Neural cell (in vitro differentiated cells): ENCODE results near the gene RAB5B. TPM values are rescaled to one million over a fixed set of nuclear protein-coding genes. Genes with fewer than 3 reads are reported as not detected.
"Not testable (repeated sequence)": the region's sequence is repeated elsewhere in the genome, so short reads cannot be mapped to it uniquely, and the experiment has no call there.

Source experiments
- H2AFZ ChIP-seq: fragments of 200-600, 300-800 bp; sonication (generic), shearing (Covaris generic); 2 replicates; pipeline ENCODE4 v1.6.0; 2014; ENCODE audit warnings: low read depth, mild to moderate bottlenecking, antibody characterized with exemption, low read length, moderate library complexity
- H3F3A ChIP-seq: fragments of 200-600 bp; shearing (Covaris generic); 2 replicates; pipeline ENCODE4 v1.6.1; 2016; ENCODE audit warnings: mild to moderate bottlenecking, moderate library complexity, mixed read lengths, antibody characterized with exemption, low read length; ENCODE audit not compliant: insufficient read depth, poor library complexity, severe bottlenecking
- H3K27ac ChIP-seq: fragments of 200-600, 300-800 bp; sonication (generic), shearing (Covaris generic); 2 replicates; pipeline ENCODE4 v1.5.1; 2014; ENCODE audit warnings: mild to moderate bottlenecking, low read length, moderate library complexity
- H3K27me3 ChIP-seq: fragments of 300-800, 200-600 bp; sonication (generic), shearing (Covaris generic); 2 replicates; pipeline ENCODE4 v1.6.0; 2014; ENCODE audit warnings: mild to moderate bottlenecking, low read depth, low read length, moderate library complexity; ENCODE audit not compliant: insufficient read depth
- H3K36me3 ChIP-seq: fragments of 300-800, 200-600 bp; sonication (generic), shearing (Covaris generic); 2 replicates; pipeline ENCODE4 v1.5.1; 2014; ENCODE audit warnings: mild to moderate bottlenecking, antibody characterized with exemption, low read length, moderate library complexity; ENCODE audit not compliant: insufficient read depth
- H3K4me2 ChIP-seq: fragments of 300-800, 200-600 bp; sonication (generic), shearing (Covaris generic); 2 replicates; pipeline ENCODE4 v1.6.0; 2014; ENCODE audit warnings: mild to moderate bottlenecking, low read length
- H3K4me3 ChIP-seq: fragments of 300-800, 200-600 bp; sonication (generic), shearing (Covaris generic); 2 replicates; pipeline ENCODE4 v1.5.1; 2014; ENCODE audit warnings: mild to moderate bottlenecking, low read length, moderate library complexity
- H3K79me2 ChIP-seq: fragments of 200-600 bp; shearing (Covaris generic); replicated peaks from 2 replicates; pipeline ENCODE4 v1.6.0; 2014; ENCODE audit warnings: mild to moderate bottlenecking, low read length, moderate library complexity; ENCODE audit not compliant: insufficient read depth
- H3K9ac ChIP-seq: fragments of 300-800, 200-600 bp; sonication (generic), shearing (Covaris generic); 2 replicates; pipeline ENCODE4 v1.6.1; 2016; ENCODE audit warnings: mild to moderate bottlenecking, low read length, mixed read lengths
- H3K9me2 ChIP-seq: fragments of 200-600 bp; shearing (Covaris generic); 2 replicates; pipeline ENCODE4 v1.6.1; 2016; ENCODE audit warnings: mild to moderate bottlenecking, low read length, mixed read lengths; ENCODE audit not compliant: insufficient read depth
- H3K9me3 ChIP-seq: fragments of 200-600, 300-800 bp; sonication (generic), shearing (Covaris generic); 2 replicates; pipeline ENCODE4 v1.6.1; 2016; ENCODE audit warnings: mild to moderate bottlenecking, mixed run types, low read length, moderate library complexity, mixed read lengths
- H4K20me1 ChIP-seq: fragments of 200-600 bp; shearing (Covaris generic); 2 replicates; pipeline ENCODE4 v1.6.1; 2016; ENCODE audit warnings: mild to moderate bottlenecking, mixed run types; ENCODE audit not compliant: insufficient read depth
- EP300 ChIP-seq: fragments of 450-650 bp; conservative IDR thresholded peaks from 2 replicates; pipeline ENCODE4 v1.6.1; 2014; ENCODE audit warnings: antibody characterized with exemption, mild to moderate bottlenecking, moderate library complexity; ENCODE audit not compliant: poor library complexity, severe bottlenecking
- EZH2 ChIP-seq: fragments of 200-600, 300-800 bp; shearing (Covaris generic), sonication (generic); IDR thresholded peaks from 2 replicates; pipeline ENCODE4 v1.6.1; 2014; ENCODE audit warnings: antibody characterized with exemption, low read length, borderline replicate concordance, mild to moderate bottlenecking; ENCODE audit not compliant: insufficient read depth, poor library complexity, severe bottlenecking
- MXI1 ChIP-seq: fragments of 450-650 bp; conservative IDR thresholded peaks from 2 replicates; pipeline ENCODE4 v1.6.1; 2014; ENCODE audit warnings: antibody characterized with exemption, mild to moderate bottlenecking; ENCODE audit not compliant: poor library complexity, severe bottlenecking
- POLR2AphosphoS5 ChIP-seq: IDR thresholded peaks from 2 replicates; pipeline ENCODE4 v1.6.1; 2012
- RAD21 ChIP-seq: fragments of 450-650 bp; conservative IDR thresholded peaks from 2 replicates; pipeline ENCODE4 v1.6.1; 2014; ENCODE audit warnings: antibody characterized with exemption, mild to moderate bottlenecking, moderate library complexity
- SMC3 ChIP-seq: fragments of 450-650 bp; conservative IDR thresholded peaks from 2 replicates; pipeline ENCODE4 v1.6.1; 2014; ENCODE audit warnings: antibody characterized with exemption, mild to moderate bottlenecking, moderate library complexity; ENCODE audit not compliant: poor library complexity
- TAF1 ChIP-seq: IDR thresholded peaks from 2 replicates; pipeline ENCODE4 v1.6.1; 2012; ENCODE audit warnings: low read depth
- polyA plus RNA-seq: library from polyadenylated mRNA; depleted of rRNA; stranded (reverse); fragments of >200 nt; gene quantifications from 2 replicates; pipeline ENCODE4 v1.2.3, GENCODE V29; 2014
- TF ChIP-seq, protein P1 (sequence below): fragments of 450-650 bp; IDR thresholded peaks from 2 replicates; pipeline ENCODE4 v1.5.1; 2014; ENCODE audit warnings: antibody characterized with exemption, mild to moderate bottlenecking, moderate library complexity; ENCODE audit not compliant: poor library complexity, severe bottlenecking
- TF ChIP-seq, protein P2 (sequence below): IDR thresholded peaks from 2 replicates; pipeline ENCODE4 v1.6.1; 2012; ENCODE audit warnings: borderline replicate concordance

RAB5B gene
- polyA plus RNA-seq, 1 donor from 2014 or later: 39.6 TPM

DNA sequence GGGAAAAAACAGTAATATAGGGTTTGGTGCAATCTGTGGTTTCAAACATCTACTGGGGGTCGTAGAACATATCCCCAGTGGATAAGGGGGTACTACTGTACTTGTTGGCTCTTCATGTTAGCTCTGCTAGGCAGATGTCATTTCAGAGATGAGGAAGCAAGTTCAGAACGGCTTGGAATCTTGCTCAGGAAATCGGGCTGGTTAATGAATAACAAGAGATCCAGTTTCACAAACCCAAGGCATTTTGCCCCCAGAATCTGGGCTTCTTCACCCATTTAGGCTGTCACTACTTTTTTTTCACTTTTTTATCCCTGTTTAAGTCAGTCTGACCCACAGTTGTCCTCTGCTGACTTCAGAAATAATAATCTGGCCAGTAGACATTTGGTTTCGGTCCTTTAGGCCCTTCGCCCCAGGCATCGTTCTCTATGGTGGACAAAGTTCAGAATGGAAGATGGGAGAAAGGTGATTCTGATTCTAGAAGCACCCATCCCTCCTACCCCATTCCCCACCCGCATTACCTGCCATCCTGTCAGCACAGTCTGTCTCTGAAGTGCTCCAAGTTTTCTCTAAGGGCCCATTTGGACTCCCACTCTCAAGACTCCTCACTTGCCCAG lies 27.7 kb downstream of the RAB5B start:
- no peak overlapping the region for H3K4me2 ChIP-seq
- TF ChIP-seq RAD21: no peak
- no peak for TF ChIP-seq POLR2AphosphoS5
- TF ChIP-seq, protein P1, sequence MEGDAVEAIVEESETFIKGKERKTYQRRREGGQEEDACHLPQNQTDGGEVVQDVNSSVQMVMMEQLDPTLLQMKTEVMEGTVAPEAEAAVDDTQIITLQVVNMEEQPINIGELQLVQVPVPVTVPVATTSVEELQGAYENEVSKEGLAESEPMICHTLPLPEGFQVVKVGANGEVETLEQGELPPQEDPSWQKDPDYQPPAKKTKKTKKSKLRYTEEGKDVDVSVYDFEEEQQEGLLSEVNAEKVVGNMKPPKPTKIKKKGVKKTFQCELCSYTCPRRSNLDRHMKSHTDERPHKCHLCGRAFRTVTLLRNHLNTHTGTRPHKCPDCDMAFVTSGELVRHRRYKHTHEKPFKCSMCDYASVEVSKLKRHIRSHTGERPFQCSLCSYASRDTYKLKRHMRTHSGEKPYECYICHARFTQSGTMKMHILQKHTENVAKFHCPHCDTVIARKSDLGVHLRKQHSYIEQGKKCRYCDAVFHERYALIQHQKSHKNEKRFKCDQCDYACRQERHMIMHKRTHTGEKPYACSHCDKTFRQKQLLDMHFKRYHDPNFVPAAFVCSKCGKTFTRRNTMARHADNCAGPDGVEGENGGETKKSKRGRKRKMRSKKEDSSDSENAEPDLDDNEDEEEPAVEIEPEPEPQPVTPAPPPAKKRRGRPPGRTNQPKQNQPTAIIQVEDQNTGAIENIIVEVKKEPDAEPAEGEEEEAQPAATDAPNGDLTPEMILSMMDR: no peak
- no peak for TF ChIP-seq TAF1
- TF ChIP-seq, protein P2, sequence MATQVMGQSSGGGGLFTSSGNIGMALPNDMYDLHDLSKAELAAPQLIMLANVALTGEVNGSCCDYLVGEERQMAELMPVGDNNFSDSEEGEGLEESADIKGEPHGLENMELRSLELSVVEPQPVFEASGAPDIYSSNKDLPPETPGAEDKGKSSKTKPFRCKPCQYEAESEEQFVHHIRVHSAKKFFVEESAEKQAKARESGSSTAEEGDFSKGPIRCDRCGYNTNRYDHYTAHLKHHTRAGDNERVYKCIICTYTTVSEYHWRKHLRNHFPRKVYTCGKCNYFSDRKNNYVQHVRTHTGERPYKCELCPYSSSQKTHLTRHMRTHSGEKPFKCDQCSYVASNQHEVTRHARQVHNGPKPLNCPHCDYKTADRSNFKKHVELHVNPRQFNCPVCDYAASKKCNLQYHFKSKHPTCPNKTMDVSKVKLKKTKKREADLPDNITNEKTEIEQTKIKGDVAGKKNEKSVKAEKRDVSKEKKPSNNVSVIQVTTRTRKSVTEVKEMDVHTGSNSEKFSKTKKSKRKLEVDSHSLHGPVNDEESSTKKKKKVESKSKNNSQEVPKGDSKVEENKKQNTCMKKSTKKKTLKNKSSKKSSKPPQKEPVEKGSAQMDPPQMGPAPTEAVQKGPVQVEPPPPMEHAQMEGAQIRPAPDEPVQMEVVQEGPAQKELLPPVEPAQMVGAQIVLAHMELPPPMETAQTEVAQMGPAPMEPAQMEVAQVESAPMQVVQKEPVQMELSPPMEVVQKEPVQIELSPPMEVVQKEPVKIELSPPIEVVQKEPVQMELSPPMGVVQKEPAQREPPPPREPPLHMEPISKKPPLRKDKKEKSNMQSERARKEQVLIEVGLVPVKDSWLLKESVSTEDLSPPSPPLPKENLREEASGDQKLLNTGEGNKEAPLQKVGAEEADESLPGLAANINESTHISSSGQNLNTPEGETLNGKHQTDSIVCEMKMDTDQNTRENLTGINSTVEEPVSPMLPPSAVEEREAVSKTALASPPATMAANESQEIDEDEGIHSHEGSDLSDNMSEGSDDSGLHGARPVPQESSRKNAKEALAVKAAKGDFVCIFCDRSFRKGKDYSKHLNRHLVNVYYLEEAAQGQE: no peak
- no peak for TF ChIP-seq MXI1
- TF ChIP-seq EP300: no peak
- TF ChIP-seq SMC3: no peak
- TF ChIP-seq EZH2: no peak
- H3K27me3 ChIP-seq: no peaks in the 10 kb centered on the region
- peaks cover 4% of the 10 kb centered on the region for H3K79me2 ChIP-seq
- H3K4me3 ChIP-seq: no peak overlapping the region
- no peak overlapping the region for H3K9ac ChIP-seq
- no peaks in the 10 kb centered on the region for H3K36me3 ChIP-seq
- no peak overlapping the region for H2AFZ ChIP-seq
- H3F3A ChIP-seq: no peaks in the 10 kb centered on the region
- H3K9me2 ChIP-seq: no peaks in the 10 kb centered on the region
- no peaks in the 10 kb centered on the region for H3K9me3 ChIP-seq
- H4K20me1 ChIP-seq: no peaks in the 10 kb centered on the region
- no peak overlapping the region for H3K27ac ChIP-seq

DNA sequence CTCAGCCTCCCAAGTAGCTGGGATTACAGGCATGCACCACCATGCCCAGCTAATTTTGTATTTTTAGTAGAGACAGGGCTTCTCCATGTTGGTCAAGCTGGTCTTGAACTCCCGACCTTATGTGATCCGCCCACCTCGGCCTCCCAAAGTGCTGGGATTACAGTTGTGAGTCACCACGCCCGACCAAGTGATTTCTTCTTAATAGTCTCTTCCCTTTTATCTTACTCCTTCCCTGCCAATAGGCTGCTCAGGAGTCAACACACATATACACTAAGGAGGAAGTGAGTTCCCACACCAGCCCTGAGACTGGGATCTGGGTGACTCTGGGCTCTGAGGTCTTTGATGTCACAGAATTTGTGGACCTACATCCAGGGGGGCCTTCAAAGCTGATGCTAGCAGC lies 29.5 kb downstream of the RAB5B start:
- H3K9ac ChIP-seq, H3K27ac ChIP-seq, H4K20me1 ChIP-seq, H2AFZ ChIP-seq, H3K4me3 ChIP-seq, H3K36me3 ChIP-seq, H3K4me2 ChIP-seq, H3F3A ChIP-seq, H3K27me3 ChIP-seq, H3K9me2 ChIP-seq, H3K79me2 ChIP-seq, H3K9me3 ChIP-seq: not testable (repeated sequence)

DNA sequence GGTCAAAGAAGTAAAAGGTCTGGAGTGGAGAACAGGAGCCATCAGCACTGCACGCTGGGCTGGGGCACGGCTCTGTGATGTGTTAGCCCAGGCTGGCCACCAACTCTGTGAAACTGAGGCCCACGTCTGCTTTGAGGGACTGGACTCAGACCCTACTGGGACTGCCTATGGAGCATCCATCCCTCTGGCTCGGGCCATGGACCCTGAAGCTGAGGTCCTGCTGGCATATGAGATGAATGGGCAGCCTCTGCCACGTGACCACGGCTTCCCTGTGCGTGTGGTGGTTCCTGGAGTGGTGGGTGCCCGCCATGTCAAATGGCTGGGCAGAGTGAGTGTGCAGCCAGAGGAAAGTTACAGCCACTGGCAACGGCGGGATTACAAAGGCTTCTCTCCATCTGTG lies 30.3 kb downstream of the RAB5B start:
- no peaks in the 10 kb centered on the region for H3K79me2 ChIP-seq
- H2AFZ ChIP-seq: no peak overlapping the region
- no peaks in the 10 kb centered on the region for H3F3A ChIP-seq
- H3K9ac ChIP-seq: no peak overlapping the region
- no peaks in the 10 kb centered on the region for H3K9me3 ChIP-seq
- no peaks in the 10 kb centered on the region for H4K20me1 ChIP-seq
- H3K4me2 ChIP-seq: no peak overlapping the region
- no peak overlapping the region for H3K4me3 ChIP-seq
- no peak overlapping the region for H3K27ac ChIP-seq
- H3K36me3 ChIP-seq: no peaks in the 10 kb centered on the region
- no peaks in the 10 kb centered on the region for H3K9me2 ChIP-seq
- H3K27me3 ChIP-seq: no peaks in the 10 kb centered on the region
- TF ChIP-seq, protein P2: no peak
- TF ChIP-seq POLR2AphosphoS5 (no peak), RAD21 (no peak), EP300 (no peak), SMC3 (no peak), TAF1 (no peak), EZH2 (no peak), MXI1 (no peak)
- TF ChIP-seq, protein P1: no peak
